GM12892 (cell line): ENCODE measurements around the gene FIBCD1.

Experiments used
- POLR2A ChIP-seq: IDR thresholded peaks from 2 replicates; pipeline ENCODE4 v1.6.1; 2011; ENCODE audit warnings: low read depth, low read length, control low read depth
- POLR2AphosphoS5 ChIP-seq: IDR thresholded peaks from 2 replicates; pipeline ENCODE4 v1.6.1; 2011; ENCODE audit warnings: low read depth, low read length, control low read depth
- TAF1 ChIP-seq: IDR thresholded peaks from 2 replicates; pipeline ENCODE4 v1.6.1; 2011; ENCODE audit warnings: low read depth, mild to moderate bottlenecking, control low read depth, low read length, borderline replicate concordance

DNA sequence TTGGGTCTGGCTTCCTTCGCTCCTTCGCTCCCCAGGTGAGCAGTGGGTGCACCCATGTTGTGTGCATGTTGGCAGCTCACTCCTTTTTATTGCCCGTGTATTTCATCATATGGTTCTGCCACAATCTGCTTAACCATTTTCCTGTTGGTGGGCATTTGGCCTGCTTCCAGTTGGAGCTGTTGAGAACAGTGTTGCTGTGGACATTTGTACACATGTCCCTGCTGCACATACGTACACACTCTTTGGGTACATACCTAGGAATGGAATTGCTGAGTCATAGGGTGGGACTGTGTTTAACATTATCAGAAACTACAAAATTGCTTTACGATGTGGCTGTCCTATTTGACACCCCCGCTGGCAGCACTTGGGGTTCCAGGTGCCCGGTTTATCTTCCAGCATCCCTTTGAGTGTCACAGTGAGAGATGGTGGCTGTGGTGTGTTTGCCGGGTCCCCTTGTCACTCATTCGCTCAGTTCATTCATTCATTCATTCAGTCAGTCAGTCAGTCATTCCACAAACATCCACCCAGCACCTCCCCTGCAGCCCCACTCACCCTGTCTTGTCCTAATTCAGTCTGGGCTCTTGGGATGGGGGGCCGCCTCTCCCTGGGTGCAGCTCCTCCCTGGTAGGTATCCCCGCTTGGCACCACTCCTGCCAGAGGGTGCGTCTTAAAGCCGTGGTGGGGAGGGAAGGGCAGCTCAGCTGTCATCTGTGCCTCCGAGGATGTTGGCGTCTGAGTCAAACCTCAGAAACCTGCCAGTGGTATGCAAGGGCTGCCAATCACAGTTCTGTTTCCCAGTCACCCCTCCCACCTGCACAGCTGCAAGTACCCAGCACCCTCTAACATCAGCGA, 7.9 kb upstream of the FIBCD1 start:
- TF ChIP-seq TAF1 = 0 out of 2 replicates have a peak, but pooled peaks have one; percentile 18
- no peak for TF ChIP-seq POLR2A
- TF ChIP-seq POLR2AphosphoS5 = no peak
